ENCODE results near the gene PER1.

Gene PER1

DNA sequence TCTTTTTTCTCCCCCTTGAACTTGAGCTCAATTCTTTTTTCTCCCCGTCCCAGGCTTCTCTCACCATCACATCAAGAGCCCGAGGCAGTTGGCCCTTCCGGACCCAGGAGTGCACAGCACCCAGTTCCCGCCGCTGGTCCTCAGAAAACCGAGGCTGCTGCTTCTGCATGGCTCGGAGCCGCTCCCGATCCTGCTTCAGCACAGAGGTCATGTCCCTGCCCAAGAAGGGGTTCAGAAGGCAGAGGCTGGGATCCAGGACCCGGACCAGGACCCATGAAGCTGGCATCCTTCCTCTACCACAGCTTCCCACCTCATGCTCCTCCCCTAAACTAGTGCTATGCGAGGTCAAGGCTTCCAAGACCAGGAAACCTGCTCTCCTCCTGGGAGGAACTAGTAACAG lies 10.5 kb downstream of the PER1 start:
- no peak for DNase-seq (ENCODE audit: low spot score)

DNA sequence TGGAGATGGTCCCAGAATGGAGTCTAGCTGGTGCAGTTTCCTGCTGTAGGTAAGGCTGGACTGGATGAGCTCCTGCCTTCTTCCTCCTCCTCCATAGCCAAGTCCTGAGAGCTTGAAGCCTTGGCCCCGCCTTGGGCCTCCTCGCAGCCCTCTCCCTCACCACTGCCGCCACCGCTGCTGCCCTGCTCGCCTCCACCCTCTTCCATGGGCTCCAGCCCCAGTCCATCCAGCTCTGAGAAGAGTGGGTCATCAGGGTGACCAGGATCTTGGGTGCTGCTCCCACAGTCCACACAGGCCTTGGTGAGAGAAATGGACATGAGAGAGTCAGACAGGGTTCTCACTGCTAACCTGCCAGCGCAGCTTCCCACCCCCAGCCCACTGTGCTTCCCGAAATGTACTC lies 11.2 kb downstream of the PER1 start:
- DNase-seq (ENCODE audit: low spot score) = no peak

DNA sequence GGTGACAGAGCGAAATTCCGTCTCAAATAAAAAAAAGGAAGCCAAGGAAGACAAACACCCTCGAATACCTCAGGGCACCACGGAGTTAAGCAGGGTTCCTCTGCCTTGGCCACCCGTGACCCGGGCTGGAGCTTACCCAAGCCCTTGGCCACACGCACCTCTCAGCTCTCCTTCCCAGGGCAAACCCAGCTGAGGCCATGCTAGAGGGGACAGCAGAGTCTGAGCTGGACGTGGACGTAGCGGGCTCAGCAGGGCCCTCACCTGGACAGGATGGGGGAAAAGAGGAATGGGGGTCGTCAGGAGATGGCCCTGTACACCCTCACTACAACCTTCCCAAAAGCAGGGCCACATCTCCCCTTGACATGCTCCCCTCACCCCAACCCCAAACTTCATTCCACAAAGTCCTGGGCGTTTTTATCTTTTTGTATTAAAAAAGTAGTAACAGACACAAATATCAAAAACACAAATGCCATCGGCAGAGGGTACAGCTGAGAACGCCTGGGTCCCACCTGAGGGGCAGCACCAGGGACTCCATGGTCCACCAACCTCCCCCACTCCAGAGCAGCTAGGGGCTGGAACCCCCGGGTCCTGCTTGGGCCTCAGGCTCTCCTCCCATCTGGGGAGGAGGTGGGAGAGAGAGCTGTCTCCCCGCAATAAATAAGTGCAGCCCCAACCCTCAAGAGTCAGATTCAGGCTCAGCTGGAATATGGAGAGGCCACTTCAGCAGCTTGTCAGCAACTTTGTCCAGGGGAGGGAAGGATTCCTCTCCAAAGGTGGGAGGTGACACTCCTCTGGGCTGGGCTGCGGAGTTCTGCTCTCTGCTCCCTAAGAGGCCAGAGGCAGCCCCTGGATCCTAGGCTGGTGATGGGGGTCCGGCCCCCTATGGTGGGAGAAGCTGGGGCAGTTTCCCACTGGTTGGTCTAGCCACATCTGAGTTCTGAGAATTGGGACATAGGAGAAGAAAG lies 11.9 kb downstream of the PER1 start:
- no peak for DNase-seq (ENCODE audit: low spot score)

DNA sequence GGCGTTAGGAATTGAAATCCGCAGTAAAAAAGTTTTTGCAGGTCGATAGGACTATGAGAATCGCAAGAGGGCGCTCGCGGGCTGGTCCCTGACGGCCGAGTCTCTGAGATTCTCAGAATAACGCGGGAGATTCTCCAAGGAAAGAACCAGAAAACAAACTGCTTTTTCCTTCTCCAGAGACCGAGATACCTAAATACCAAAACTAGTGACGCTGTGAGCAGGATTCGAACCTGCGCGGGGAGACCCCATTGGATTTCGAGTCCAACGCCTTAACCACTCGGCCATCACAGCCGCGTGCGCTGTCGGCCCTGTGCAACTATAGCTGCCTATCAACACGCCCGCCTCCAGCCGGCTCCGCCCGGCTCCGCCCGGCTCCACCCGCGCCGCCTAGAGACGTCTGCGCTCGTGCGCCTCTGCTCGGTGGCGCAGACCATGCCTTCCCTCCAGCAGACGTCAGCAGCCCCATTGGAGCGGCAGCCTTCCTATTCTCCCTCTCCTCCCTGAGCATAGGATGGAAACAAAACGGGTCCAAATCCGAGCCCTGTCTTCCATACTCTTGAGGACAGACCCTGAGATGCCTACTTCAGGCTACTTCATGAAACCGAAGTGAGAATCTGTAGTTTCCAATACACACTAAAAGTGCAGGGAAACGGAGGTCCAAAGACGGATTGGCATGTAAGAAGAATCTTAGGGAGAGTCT lies 13.4 kb downstream of the PER1 start:
- DNase-seq (ENCODE audit: low spot score) = peak; percentile 94

DNA sequence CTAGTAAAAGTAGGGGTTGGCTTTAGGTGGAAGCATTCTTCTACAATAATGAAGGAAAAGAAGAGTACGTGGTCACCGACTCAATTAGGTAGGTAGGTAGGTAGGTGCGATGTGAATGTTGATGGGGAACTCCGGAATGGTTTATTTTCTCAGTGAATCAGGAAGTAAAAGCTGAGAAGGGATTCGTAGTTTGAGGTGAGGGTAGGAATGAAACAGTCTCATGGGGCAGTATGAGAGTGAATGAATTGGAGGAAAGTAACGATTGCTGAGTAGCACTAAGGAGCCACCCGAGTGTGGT lies 13.9 kb downstream of the PER1 start:
- no peak for DNase-seq (ENCODE audit: low spot score)

DNA sequence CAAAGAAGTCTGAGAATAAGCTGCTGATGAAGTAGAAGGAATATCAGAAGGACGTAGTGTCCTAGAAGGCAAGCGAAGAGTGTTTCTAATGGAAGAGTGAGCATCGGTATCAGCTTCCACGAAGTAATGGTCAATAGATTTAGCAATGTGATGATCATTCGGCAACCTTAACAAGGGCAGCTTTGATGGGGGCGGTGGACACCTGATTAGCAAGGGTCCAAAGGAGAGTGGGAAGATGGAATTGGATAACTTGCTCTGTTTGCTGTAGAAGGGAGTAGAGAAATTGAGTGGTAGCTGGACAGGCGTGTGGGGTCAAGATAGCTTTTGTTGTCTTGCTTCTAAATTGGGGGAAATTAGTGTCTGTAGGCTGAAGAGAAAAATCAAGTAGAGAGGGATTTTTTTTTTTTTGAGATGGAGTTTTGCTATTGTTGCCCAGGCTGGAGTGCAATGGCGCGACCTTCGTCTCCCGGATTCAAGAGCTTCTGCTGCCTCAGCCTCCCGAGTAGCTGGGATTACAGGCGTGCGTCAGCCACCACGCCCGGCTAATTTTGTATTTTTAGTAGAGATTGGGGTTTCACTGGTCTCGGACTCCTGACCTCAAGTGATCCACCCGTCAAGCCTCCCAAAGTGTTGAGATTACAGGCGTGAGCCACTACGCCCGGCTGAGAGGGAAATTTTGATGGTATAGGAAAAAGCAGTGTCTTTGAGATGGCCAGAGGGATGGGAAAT lies 14.4 kb downstream of the PER1 start:
- no peak for DNase-seq (ENCODE audit: low spot score)

DNA sequence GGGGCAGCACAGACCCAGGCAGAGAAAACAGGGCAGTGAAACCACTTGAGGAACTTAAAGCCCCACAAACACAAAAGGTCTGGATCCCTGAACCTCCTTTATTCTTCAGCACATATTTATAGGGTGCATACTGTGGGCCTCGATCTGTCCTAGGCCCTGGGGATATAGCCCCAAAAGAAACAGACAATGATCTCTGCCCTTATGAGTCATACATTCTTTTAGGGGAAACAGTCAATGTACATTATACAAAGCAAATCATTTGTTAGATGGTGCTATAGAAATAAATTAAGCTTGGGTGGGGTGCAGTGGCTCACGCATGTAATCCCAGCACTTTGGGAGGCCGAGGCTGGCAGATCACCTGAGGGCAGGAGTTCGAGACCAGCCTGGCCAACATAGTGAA lies 18.3 kb downstream of the PER1 start:
- no peak for DNase-seq (ENCODE audit: low spot score)

DNA sequence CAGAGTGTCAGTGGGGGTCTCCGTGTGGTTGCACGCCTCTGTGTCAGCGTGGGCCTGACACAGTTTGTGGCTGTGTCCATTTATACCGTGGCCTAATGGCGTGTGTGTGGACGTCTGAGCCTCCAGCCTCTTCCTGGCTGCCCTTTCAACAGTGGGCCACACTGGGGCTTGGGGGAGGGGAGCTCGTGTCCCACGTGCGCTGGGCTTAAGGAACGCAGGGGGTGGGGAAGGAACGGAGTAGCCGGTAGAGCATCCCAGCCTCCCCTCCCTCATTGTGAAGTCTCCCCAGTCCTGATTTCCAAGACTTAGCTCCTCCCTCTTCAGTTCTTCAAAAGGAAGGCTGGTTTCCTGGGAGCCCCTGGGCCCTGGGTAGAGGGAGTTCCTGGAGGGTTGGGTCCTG lies 18.8 kb downstream of the PER1 start:
- no peak for DNase-seq (ENCODE audit: low spot score)

DNA sequence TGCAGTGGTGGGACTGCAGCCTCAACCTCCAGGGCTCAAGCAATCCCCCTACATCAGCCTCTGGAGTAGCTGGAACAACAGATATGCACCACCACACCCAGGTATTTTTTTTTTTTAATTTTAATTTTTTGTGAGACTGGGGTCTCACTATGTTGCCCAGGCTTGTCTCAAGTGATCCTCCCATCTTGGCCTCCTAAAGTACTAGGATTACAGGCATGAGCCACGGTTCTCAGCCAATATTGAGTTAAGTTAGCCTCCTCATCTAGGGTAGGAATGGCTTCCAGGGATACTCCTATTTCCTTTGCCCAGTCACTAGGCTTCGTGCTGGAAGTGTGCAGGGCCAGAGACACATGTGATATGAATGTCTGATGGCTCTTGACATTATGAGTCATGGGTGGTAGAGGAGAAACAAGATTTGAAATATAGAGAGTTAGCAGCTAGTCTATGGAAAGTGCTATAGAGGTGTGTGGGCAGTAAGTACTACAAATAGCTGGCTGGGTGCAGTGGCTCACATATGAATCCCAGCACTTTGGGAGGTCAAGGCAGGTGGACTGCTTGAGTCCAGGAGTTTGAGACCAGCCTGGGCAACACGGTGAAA lies 20.3 kb downstream of the PER1 start:
- DNase-seq (ENCODE audit: low spot score) = no peak

DNA sequence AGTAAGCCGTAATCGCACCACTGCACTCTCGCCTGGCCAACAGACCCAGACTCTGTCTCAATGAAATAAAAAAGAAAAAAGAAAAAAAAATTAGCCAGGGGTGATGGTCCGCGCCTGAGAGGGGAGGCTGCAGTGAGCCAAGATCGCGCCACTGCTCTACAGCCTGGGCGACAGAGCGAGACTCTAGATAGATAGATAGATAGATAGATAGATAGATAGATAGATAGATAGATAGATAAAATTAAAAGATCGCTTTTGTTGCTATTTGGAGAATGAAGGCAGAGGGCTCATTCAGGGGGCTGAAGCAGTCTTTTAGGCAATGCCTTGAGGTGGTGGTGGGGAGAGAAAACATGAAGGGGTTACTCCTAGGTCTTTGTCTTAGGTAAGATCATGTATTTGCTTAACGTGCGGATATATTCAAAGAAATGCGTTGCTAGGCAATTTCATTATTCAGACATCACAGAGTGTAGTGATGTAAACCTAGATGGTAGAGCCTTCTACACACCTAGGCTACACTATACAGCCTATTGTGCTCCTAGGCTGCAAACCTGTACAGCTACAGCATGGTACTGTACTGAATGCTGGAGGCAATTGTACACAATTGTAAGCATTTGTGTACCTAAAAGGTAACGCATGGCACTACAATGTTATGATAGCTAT lies 23.9 kb downstream of the PER1 start:
- no peak for DNase-seq (ENCODE audit: low spot score)

DNA sequence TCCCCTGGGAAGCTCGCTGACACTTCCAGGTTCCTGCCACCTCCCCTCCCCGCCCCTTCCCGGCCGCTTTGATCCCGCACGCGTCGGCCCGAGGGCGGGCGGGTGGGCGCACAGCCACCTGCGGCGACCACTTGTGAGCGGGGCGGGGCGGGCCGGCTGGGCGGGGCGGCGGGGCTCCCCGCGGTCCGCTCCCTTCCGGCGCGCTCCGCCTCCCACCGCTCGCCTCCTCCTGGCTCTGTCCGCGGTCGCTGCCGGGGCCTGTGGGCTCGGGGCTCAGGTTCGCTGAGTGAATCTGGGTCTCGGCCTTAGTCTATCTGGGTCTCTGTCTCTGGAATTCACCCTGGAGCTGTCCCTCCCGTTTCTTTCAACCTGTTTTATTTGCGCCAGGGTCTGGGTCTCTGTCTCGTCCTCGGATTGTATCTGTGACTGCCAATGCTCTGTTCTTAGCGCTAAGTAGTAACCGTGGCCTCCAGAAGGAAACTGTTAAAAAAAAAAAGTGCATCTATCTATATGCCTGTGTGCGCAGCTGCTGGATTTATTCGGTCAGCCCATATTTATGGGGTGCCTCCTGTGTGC lies 25.6 kb downstream of the PER1 start:
- DNase-seq (ENCODE audit: low spot score) = no peak

DNA sequence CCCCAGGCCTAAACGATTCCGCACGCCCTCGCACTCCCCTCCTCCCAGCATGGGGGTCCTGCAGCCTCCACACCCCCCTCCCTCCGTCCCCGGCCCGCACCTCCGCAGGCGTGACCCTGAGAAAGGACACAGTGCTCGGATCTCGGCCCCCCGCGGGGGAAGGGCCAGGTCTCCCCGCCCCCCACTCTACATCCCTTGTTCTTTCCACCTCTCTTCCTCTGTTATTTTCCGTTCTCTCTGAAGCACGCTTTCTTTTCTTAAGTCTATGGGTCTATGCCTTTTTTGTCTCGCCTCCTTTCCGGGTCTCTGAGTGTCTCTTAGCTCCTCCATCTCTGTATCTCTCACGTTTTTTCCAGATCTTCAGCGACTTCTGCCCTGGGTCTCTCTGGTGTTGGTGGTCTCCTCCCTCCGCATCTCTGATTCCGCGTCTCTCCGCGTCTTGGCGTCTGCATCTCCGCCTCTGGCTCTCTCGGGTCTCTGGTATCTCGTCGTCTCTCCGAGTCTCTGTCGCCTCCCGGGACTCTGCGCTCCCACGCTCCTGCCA lies 26.2 kb downstream of the PER1 start:
- DNase-seq (ENCODE audit: low spot score) = no peak

DNA sequence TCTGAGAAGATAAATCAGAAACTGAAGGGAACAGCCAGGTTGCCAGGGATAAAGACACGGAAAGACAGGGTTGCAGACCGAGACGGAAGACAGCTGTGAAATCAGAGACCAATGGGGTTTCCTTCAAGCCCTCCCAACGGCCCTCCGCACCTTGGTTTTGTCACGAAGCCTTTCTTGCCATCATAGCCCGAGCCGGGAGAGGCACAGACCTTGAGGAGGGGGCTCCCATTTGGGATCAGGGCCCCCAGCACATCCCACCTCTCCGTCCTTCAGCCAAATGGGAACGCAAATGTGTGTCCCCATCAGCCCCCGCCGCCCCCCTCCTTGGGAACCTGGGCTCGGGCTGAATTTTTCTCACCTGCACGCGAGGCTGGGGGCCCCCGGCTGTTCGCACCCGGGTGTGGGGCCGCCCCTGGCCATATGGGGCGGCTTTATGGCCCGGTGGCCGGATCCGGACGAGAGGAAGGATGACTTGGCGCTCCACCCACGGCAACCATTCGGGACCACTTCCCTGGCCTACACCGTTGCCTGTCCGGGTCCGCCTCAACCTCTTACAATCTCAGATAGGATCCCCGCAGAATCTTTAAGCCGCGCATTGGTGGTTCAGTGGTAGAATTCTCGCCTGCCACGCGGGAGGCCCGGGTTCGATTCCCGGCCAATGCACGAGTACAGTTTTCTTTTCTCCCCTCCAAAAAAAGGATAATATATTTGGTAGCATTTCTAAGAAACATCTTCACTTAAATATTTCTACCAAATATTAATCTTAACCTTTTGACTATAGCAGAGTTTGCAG lies 26.9 kb downstream of the PER1 start:
- DNase-seq (ENCODE audit: low spot score) = peak; percentile 83

DNA sequence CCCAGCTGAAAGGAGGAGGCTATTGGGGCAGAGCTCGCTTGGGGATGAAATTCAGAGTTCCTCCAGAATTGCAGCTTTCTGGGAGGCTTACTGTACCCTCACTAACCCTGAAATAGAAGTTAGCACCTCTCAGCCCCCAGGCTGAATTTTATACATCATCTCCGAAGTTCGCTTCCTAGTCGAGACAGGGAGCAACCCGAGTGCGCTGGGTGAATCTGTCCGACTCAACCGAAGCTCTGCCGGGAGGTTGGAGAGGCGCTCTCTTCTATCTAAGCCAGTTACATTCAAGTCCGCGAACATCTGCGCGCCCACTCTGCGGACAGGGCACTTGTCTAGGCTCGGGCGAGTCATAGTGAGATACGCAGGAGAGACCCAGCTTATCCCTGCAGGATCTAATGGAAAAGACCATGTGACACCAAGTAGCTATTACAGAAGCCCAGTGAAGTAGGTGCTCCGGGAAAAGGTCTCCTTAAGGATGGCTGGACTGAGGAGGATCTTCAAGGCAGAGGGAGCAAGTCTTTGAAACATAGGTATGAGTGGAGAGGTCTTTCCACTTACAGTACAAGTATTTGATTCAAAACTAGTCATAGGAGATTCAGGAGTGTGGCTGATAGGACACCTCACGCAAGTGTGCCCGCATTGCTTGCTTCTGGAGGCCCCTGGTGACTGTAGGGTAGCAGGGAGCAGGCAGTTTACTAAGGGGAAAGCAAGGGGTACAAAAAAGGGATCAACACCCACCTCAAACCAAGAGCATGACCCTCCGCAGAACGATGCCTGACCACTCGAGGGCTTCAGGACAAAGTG lies 27.7 kb downstream of the PER1 start:
- no peak for DNase-seq (ENCODE audit: low spot score)

DNA sequence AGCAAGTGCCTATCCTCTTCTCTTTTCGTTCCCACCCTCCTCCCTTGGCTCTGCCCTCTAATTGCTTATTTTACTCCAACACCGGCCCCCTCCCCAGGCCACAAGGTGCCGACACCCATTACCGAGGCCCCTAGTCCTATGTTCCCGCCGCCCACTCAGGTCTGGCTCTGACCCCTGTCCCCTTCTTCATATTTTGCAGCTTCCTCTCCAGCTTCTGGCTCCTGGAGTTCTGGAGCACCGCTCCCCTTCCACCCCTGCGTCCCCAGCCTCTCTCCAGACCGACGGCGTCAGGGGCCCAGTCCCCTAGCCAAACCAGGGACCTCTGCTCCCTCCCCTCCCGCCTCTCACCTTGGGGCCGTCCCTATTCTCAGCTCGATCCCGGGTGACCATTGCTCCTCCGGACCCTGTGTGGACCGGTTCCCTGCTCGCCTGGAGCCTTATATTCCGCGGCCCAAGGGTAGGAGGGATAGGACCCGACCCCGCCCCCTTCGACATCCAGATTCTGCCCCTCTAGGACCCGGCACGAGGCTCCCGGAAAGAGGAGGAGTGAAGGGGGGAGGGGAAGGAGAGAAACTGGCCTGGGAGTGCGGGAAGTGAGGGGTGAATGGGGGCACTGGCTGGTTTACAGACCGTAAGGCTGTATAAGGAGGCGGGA lies 28.4 kb downstream of the PER1 start, which contains the start of gene HES7:
Gene HES7, minus strand, starts transcription at position 412 of the 655 bp plus-strand sequence. Its CDS starts 22 bp downstream, at position 390.
- no peak for DNase-seq (ENCODE audit: low spot score)

DNA sequence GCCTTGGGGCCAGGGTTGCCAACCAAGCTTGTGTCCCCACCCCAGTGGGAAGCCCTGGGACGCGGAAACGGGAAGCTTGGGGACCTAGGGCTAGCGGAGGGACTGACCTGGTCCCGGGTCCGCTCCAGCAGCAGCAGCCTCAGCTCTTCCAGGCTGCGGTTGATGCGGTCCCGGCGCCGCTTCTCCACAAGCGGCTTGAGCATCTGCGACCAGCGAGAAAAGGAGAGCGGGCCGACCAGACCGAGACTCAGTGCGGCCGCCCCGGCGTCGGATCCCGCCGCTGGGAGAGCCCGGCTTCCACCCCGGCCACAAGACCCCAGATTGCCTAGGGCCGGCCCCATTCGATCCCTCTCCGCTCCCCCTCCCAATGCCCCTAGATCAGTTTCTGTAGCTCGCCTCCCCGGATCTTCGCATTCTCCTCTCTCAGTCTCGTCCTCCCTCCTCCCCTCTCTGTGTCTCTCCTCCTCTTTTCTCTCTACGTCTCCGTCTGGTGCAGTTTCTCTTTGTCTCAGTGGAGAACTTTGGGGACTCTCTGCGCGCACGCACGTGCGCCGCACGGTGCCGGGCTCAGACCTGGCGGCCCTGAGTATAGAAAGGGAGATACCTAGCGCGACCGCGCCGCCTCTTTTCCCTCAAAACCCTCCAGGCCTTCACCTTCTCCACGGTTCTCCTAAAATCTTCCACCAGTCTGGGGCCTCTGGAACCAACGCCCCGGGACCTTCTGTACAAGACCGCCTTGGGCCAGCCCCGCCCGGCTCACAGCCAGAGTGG lies 29.1 kb downstream of the PER1 start:
- no peak for DNase-seq (ENCODE audit: low spot score)

DNA sequence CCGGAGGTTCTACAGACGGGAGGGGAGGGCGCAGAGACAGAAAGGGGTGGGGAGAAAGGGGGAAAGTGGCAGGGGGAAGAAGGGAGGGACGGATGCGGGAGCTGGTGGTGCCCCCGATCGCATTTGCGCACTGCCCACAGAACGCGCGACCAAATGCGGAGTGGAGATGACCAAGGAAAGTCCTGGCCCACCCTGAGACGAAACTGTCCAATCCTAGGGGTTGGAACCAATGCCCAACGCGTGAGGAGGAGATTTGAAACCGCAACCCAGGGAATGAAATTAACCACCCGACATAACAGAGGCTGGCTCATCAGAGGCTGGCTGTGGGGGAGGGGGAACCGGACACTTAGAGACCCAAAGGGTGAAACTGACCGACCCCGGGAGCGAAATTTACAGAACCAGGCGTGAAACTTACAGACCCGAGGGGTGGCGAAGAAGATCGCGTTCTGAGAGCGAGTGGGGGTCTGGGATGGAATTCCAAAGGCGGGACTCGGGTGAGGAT lies 29.7 kb downstream of the PER1 start:
- no peak for DNase-seq (ENCODE audit: low spot score)

Data from putamen (tissue), 1 donor.